ENCODE results near the gene SLC39A11.
"Not testable (repeated sequence)": the region's sequence is repeated elsewhere in the genome, so short reads cannot be mapped to it uniquely, and the experiment has no call there.

Gene SLC39A11

DNA sequence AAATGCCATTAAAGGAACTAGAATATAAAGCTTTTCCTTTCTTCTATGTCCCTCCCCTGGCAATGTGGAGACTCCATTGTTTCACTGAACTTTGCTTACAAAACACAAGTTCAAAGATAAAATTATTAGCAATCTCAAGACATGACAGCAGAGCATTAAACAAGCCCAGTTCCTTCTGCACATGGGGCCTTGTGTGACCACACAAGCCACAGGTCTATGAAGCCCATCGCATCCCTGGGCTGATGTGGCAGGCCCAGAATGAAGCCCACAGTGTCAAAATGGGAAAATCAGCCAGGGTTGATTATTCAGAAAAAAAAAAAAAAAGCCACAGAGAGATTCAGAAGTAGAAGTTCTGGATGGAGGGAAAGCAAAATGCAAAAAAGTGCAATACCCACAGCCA, 12.9 kb upstream of the SLC39A11 start:
- DNase-seq = no peak

- no peak for DNase-seq
These were observed 12.0 kb upstream of the SLC39A11 start for GRCh38 chr17:73104450-73104849.

- no peak for DNase-seq
These were observed 11.3 kb upstream of the SLC39A11 start for GRCh38 chr17:73103641-73104335.

GRCh38 chr17:73101031-73101430, 8.5 kb upstream of the SLC39A11 start:
- no peak for DNase-seq

- no peak for DNase-seq
These were observed 7.9 kb upstream of the SLC39A11 start for GRCh38 chr17:73100363-73100762.

DNA sequence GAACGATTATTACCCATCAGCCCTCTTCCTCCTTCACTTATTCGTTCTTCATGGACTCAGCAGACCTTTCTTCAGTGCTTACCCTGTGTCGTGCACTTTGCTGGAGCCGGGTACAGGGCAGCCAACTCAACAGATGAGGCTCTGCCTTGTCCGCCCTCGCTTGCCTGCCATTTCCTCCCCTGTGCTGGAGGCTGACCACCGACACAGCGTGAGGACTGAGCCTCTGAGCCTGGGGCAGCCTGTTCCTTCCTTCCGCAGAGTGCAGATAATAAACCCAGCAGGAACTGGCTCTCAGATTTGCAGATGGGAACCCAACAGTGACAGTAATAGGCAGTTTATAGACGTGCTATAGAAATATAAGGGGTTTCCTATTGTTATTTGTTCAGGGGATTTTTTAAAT, 7.0 kb upstream of the SLC39A11 start:
- no peak for DNase-seq

DNA sequence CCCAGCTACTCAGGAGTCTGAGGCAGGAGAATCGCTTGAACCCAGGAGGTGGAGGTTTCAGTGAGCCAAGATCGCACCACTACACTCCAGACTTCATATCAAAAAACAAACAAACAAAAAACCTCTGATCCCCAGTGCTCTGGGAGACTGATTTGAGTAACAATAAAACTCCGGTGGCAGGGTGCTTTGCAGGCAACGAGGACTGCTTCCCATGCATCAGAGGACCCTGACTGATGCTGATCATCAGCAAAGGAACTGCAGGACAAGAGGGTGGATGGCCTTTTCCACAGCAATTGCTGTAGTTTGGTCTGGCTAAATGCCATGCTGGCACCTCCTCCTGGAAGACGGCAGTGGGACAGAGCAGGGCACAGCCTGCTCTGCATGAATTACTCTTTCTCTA, 6.4 kb upstream of the SLC39A11 start:
- no peak for DNase-seq

GRCh38 chr17:73097973-73098765, 5.7 kb upstream of the SLC39A11 start:
- not testable (repeated sequence) for DNase-seq

DNA sequence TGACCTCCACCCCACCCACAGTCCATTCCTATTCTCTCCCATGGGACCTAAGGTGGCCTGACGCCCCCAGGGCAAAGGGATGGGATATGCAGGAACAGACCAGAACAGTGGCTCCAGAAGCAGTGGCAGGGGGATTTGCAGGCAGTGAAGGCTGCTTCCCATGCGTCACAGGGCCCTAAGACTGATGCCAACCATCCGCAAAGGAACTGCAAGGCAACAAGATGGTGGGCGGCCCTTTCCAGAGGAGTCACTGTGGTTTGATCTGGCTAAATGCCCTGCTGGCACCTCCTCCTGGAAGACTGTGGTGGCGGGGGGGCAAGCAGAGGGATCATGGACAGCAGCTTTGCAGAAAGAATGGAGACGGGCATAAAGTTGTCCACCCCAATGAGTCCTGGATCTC, 4.4 kb upstream of the SLC39A11 start:
- no peak for DNase-seq

DNA sequence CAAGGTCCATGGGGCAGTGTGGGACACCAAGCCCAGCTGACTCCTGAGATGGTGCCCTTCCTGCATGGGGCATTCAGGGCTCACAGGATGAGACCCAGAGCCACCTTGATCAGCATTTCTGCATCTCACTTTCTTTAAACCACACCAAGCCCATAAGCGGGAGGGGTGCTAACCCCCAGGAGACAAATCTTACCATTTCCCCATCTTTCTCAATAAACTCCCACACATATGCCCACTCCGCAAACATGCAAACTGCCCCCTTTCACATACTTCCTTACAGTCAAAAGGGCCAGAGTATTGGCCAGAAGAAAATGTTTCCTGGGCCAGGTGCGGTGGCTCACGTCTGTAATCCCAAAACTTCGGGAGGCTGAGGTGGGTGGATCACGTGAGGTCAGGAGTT, 3.7 kb upstream of the SLC39A11 start:
- DNase-seq = no peak

DNA sequence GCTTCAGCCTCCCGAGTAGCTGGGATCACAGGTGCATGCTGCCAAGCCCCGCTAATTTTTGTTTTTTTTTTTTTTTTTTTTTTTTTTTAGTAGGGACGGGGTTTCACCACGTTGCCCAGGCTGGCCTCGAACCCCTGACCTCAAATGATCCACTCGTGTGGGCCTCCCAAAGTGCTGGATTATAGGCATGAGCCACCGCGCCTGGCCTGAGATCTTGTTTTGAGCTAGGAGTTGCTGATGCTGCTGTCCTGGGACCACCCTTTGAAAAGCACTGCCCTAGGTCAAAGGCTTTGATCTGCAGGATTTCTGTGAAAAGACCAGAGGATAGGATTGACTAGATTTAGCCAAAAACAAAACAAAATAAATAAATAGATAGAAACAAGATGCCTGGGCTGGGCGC, 798 bp upstream of the SLC39A11 start:
- DNase-seq = no peak

DNA sequence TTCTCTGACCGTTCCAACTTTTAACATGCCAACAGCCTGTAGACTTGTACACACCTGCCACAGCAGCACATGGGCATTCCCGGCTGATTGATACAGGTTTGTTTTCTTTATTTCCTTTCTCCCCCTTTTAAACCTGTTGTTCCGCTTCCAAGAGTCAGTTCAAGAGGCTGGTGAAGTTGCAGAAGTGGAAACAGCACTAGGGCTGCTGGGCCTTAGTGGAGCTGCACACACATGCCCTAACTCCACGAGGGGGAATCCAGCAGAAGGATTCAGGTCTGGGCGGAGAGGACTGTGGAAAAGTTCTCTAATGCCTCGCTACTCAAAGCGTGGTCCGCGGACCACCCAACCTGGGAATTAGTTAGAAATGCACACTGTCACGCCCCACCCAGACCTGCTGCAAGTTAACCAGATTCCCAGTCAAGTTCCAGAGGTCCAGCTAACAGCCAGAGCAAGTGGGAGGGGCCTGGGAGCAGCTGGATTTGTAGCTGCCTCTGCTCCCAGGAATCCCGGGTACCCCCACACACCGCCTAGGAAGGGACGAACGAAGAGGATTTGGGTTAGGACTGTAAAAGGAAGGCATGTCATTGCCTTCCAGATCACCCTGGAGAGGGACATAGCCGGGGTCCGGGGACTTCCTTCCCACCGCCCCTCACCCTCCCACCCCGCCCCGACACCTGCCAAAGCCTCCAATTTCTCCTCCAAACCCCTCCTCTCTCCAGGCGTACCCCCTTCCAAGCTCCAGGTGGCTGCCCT, 542 bp downstream of the SLC39A11 start:
- DNase-seq = no peak

DNA sequence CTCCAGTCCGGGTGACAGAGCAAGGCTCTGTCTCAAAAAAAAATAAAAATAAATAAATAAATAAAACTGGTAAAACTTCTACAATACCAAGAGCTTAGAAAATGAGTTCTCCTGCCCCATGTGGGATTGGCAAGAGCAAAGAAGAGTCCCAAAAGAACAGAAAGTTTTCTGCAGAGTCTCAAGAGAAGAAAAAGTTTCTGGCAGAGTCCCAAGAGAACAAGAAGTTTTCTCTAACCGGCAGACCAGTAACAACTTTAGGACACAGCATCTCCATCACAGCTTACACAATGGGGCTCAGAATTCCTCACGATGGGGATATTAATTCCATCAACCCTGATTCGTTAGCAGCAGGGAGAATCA, 1.1 kb downstream of the SLC39A11 start:
- DNase-seq = no peak

DNA sequence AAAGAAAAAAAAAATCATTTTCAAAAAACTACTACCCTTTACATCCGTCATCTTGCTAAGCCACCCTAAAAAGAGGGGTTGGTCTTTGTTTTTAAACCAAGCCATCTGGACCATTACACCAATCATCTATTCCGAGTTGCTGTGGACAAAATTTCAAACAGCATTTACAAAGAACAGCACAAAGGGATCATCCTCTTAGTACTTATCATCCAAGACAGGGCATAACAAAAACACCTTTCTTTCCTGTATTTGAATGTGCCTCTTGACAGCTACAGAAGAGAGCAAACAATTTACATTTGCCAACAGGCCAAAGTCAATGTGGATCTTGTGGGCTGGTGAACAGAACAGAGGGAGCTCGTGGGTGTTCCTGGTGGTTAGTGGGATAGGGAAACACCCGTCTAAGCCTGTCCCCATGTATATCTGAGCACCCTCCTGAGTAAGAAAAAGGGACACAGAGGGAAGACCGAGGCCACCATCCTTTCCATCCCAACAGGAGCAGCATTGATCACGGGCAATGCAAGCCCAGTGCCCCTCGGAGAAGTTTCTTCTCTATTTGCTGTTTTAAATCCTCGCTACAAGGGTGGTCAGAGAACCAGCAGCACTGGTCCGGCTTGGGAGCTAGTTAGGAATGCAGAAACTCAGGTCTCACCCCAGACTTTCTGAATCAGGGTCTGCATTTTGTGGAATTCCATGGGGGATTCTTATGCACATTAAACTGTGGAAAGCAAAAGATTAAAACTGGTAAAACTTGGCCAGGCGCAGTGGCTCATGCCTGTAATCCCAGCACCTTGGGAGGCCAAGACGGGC, 1.9 kb downstream of the SLC39A11 start:
- no peak for DNase-seq

DNA sequence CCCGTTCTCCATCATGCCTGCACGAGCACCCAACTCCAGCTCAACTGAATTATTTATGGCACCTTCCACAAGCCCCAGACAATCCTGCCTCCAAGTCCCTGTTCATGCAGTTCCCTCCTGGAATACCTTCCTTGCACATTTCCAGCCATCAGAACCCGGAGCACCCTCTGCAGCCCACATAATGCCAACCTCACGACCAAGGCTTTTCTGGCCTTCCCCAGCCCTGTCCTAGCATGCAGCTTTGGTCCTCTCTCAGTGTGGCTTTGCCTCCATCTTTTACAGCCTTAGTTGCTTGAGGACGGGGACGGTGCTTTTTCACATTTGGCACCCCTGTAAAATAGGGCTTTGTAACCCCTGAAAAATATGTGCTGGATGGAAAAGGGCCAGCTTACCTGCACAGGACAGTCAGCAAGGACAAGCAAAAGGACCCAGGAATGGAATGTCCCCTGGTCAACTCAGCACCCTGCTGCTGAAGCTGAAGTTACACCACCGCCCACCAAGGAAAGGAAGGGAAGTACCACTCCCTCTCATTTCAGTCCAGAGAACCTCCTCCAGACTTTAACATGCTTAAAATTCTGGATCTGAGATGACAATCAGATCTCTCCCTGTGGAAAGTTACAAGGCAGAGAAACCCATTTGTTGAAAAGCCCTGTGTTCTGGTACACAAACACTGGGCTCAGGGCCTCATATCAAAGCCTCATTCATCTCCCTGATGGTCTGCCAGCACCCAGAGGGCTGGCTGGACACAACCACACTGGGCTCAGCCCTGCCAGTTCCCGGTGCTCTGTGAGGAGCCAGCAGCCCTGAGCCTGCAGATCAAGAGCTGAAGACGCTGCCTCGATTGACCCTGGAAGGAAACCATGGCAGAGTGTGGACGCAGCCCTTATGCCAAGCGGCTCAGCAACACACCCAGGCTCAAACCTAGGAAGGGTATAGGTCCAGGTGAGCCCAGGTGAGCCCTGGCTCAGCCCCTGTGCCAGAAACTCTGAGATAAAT, 2.9 kb downstream of the SLC39A11 start:
- DNase-seq = no peak

GRCh38 chr17:73088561-73088960, 3.9 kb downstream of the SLC39A11 start:
- DNase-seq = no peak

DNA sequence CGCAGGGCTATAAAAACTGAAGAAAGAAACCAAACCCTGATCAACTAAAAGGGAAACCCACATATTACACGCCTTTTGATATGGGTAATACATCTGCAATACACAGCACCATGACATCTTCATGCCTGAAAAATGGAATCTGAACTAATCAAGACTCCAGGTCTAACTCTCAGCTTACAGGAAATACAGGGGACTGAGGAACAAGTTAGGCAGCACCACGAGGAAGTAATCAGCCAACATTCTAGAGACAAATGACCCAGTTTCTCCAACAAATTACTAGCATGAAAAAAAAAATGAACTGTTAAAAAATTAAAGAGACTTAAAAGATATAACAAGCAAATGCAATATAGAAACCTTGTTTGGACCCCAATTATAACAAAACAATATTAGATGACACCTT, 9.1 kb downstream of the SLC39A11 start:
- no peak for DNase-seq

GRCh38 chr17:73074566-73074965, 17.9 kb downstream of the SLC39A11 start:
- DNase-seq = no peak

GRCh38 chr17:73072219-73072962, 20.1 kb downstream of the SLC39A11 start:
- no peak for DNase-seq

DNA sequence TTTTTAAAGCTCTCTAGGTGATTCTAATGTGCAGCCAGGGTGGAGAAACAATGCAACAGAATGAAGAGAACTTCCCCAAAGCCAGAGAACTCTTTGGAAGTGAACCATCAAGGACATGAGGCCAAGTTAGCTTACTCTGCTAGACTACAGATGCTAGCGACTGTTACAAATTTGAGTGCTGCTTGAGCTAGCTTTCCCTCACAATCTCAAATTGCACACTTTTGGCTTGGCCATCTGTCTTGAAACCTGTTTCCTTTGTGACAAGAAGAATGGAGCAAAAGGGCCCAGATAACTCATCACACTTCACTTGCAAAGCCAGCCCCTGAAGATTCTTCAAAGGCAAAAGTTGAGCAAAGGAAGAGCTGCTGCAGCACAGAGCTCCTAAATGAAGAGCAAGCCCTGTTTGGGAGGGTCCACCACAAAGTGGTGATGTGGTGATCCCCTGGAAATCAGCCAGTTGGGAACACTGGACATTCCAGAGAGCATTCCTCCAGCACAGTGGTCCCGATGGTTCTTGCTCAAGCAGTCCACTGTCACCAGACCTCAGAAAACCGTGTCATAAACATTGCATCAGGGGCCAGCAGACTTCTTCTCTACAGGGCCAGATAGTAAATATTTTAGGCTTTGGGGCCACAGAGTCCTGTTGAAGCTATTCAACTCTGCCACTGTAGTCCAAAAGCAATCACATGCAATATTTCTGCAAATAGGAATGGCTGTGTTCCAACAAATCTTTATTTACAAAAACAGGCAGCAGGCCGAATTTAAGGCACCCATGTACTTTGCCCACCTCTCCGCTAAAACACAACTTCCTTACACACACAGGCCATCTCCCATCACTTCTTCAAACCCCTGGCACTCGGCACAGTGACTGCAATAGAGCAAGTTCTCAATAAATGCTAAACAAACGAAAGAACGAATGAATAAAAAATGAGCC, 21.2 kb downstream of the SLC39A11 start:
- no peak for DNase-seq

Measured in activated CD4-positive, alpha-beta T cell treated with anti-CD3 and anti-CD28 coated beads, Interleukin-2, amount 50 U/mL, for 16 hours (primary cell).